Psoas muscle (tissue), 8 donors: ENCODE results near the gene PHF2. TPM values are rescaled to one million over a fixed set of nuclear protein-coding genes. Genes with fewer than 3 reads are reported as not detected.

Source experiments
- ATAC-seq, 4 donors: fragments of 200-7000 bp; cut with Tn5 transposase; one replicate each; pipeline ENCODE4 v1.9.1; 2020; ENCODE audit warnings: moderate library complexity in 3 of 4, mild to moderate bottlenecking in 2 of 4
- DNase-seq, 2 donors: peaks; one replicate each; pipeline ENCODE4 v3.0.0-alpha.2; 2020
- H3K27ac ChIP-seq: fragments of 200-600 bp; one replicate; pipeline ENCODE4 v1.8.0; 2022
- H3K27me3 ChIP-seq, 3 donors: fragments of 200-600 bp in 1 of 3; one replicate each; pipeline versions ENCODE4 v1.6.1 to v1.8.0; 2013 to 2022; ENCODE audit warnings: low read length in 2 of 3, mild to moderate bottlenecking in 2 of 3, moderate library complexity in 1 of 3; ENCODE audit not compliant: insufficient read depth in 3 of 3
- H3K36me3 ChIP-seq, 2 donors: fragments of 200-600 bp in 1 of 2; one replicate each; pipeline versions ENCODE4 v1.6.1 to v1.8.0; 2013 to 2022; ENCODE audit warnings: low read depth in 1 of 2, mild to moderate bottlenecking in 1 of 2, moderate library complexity in 1 of 2; ENCODE audit not compliant: insufficient read depth in 1 of 2
- H3K4me1 ChIP-seq: fragments of 200-600 bp; one replicate; pipeline ENCODE4 v1.8.0; 2022
- H3K4me3 ChIP-seq: fragments of 200-600 bp; one replicate; pipeline ENCODE4 v1.8.0; 2022; ENCODE audit warnings: mild to moderate bottlenecking
- H3K9me3 ChIP-seq: fragments of 200-600 bp; one replicate; pipeline ENCODE4 v1.8.0; 2022
- WGBS, 3 donors: extraction: QIAGEN DNeasy Blood & Tissue Kit; methylation state at CpG; one replicate each; pipeline versions ENCODE4 v1.1.6 to v1.1.7; 2013; 5-methylcytosine and 5-hydroxymethylcytosine counted together
- intact Hi-C, 2 donors: fragments of 100-400 bp; cut with DNase I; formaldehyde crosslinking; loops; one replicate each; pipeline versions ENCODE4 v1.11.0 to v1.14.2; 2022
- polyA plus RNA-seq, 3 donors: library from polyadenylated mRNA; stranded (reverse); fragments of 200-250 nt; gene quantifications; one replicate each; pipeline ENCODE4 v1.2.3, GENCODE V29; 2013
- total RNA-seq, 4 donors: library from RNA; stranded (reverse); fragmentation: NEBNext Ultra II Directional in 2 of 4; extraction: Animal tissue kit (Norgen Biotek cat#: 25700) in 2 of 4; gene quantifications; one replicate each; pipeline versions ENCODE4 v1.2.1 to v1.2.4, GENCODE V29; 2021 to 2023
- TF ChIP-seq, protein P1 (sequence below): fragments of 200-600 bp; IDR thresholded peaks from one replicate; pipeline ENCODE4 v1.8.0; 2022; ENCODE audit warnings: antibody characterized with exemption
- donor health status: healthy with polysubstance abuse.
- donor health status: DM: no; HTN: no; CAD: no; lungs with moderate emphysema.
- donor health status: Bipolar disorder and iron deficiency.
- donor health status: healthy.
- donor health status: DM: yes; HTN: yes; CAD: no.
- donor health status: DM: no; HTN: no; CAD: no.
- donor health status: DM: no; HTN: no; CAD: no.
- donor health status: DM: yes; HTN: yes; CAD: no.

Gene PHF2
- total and polyA plus RNA-seq, 7 donors: 9.3 to 26.6 (median 19.1) TPM

DNA sequence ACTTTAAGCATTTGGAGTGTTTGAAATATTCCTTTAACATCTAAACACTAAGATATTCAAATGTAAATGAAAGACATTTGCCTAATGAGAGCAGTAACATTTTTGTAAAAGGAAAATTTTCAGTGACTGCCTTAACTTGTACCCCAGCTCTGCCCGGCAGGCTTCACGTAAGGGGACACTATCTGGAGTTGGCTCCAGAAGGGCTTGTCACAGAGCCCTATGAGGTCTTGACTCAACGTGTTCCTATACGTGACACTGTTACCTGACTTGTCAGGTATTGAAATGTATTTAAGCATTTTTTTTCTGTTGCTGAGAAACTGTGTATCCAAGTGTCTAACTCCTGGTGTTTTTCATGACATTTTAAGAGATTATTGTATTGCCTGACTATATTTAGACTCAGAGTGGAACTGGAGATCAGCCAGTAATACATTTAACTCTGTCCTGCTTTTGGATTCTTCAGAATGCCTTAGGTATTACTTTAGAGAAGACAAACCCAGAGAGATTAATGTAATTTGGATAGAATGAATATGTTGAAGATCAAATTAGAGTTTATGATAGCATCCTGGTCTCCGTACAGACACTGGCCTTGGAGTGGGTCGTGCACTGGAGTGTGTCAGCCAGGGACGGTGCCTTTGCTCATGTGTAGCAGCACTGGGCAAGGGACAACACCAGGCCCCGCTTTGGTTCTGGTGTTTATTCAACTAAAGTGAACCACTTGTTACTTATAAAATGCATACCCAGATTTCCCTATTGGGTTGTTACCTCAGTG is 34.6 kb upstream of the PHF2 start:
- intact Hi-C loops: no loop called here
- 35 to 50% (median 35%) methylated on average over 8 of the region's 8 CpGs for WGBS, 3 donors
- Histone ChIP-seq H3K9me3 (no peaks in the 10 kb centered on the region), H3K4me3 (no peak overlapping the region), H3K36me3 (peaks cover 0 to 50% of the 10 kb centered on the region in 2 donors), H3K27ac (peak overlapping the region; percentile 61), H3K27me3 (no peaks in the 10 kb centered on the region), H3K4me1 (peaks cover 21% of the 10 kb centered on the region)
- TF ChIP-seq, protein P1, sequence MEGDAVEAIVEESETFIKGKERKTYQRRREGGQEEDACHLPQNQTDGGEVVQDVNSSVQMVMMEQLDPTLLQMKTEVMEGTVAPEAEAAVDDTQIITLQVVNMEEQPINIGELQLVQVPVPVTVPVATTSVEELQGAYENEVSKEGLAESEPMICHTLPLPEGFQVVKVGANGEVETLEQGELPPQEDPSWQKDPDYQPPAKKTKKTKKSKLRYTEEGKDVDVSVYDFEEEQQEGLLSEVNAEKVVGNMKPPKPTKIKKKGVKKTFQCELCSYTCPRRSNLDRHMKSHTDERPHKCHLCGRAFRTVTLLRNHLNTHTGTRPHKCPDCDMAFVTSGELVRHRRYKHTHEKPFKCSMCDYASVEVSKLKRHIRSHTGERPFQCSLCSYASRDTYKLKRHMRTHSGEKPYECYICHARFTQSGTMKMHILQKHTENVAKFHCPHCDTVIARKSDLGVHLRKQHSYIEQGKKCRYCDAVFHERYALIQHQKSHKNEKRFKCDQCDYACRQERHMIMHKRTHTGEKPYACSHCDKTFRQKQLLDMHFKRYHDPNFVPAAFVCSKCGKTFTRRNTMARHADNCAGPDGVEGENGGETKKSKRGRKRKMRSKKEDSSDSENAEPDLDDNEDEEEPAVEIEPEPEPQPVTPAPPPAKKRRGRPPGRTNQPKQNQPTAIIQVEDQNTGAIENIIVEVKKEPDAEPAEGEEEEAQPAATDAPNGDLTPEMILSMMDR: no peak
- ATAC-seq (peak in 2 of 4 donors; percentile 55 to 58), DNase-seq (no peak)

DNA sequence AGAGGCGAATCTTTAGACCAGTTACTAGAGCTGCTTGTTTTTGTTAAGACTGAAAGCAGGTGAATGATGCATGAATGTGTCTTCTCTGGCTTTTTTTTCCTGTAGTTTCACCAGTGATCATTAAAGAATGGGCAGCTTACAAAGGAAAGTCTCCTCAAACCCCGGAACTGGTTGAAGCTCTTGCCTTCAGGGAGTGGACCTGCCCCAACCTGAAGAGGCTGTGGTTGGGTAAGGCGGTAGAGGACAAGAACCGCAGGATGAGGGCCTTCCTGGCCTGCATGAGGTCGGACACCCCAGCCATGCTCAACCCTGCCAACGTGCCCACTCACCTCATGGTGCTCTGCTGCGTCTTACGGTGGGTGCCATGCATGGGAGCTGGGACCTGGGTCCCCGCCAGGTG is 33.3 kb upstream of the PHF2 start:
- no peaks in the 10 kb centered on the region for H3K9me3 ChIP-seq
- no peak overlapping the region for H3K27ac ChIP-seq
- TF ChIP-seq, protein P1: no peak
- peaks cover 19% of the 10 kb centered on the region for H3K4me1 ChIP-seq
- intact Hi-C loops: no loop called here
- H3K27me3 ChIP-seq: no peaks in the 10 kb centered on the region
- peaks cover 0 to 58% of the 10 kb centered on the region in 2 donors for H3K36me3 ChIP-seq
- H3K4me3 ChIP-seq: no peak overlapping the region
- 96 to 98% (median 97%) methylated on average over 9 of the region's 9 CpGs for WGBS, 3 donors
- ATAC-seq (no peak), DNase-seq (no peak)

DNA sequence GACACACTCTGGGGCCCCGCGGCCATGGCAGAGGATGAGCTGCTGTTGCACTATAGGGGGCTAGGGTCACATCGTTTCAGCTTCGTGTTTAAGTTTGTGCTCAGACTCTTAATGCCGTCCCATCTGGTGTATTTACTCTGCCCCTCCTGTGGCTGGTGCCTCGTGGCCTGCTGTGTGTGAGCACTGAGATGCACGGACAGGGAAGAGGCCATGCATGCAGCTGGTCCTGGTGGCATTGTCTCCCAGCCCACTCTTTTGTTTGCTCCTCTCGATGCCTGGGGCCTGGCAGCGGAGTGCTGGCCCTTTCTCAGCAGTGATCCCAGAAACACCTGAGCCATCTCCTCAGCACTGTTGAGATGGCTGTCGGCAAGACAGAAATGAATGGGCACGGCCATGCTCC is 30.0 kb upstream of the PHF2 start:
- DNase-seq (no peak), ATAC-seq (no peak)
- Histone ChIP-seq H3K36me3 (peaks cover 0 to 64% of the 10 kb centered on the region in 2 donors), H3K27me3 (no peaks in the 10 kb centered on the region), H3K4me1 (peaks cover 28% of the 10 kb centered on the region), H3K9me3 (no peaks in the 10 kb centered on the region), H3K4me3 (no peak overlapping the region), H3K27ac (no peak overlapping the region)
- TF ChIP-seq, protein P1: no peak
- intact Hi-C loops: no loop called here
- WGBS, 3 donors: 94 to 98% (median 96%) methylated on average over 11 of the region's 11 CpGs

DNA sequence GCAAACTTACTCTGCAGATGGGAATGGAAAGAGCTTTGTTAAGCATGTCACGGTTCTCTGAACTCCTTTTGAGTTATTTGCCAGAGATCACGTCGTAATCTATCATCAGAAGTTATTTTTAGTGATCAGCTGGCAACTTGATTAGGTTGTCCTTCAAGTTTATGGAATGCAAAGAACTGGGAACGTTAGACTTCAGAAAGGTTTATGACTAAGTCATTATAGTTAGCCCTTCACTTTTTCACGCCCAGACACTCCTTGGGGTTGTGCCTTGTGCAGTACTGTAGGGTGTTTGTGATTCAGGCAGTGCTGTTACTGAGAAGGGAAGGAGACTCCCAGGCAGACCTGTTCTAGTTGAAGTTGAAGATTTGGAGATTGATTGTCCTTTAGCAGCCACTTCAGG is 26.8 kb upstream of the PHF2 start:
- DNase-seq: no peak
- Histone ChIP-seq H3K4me3 (no peak overlapping the region), H3K9me3 (no peaks in the 10 kb centered on the region), H3K36me3 (peaks cover 2 to 71% of the 10 kb centered on the region in 2 donors), H3K27ac (peak overlapping the region; percentile 72), H3K27me3 (no peaks in the 10 kb centered on the region), H3K4me1 (peaks cover 14% of the 10 kb centered on the region)
- intact Hi-C loops: no loop called here
- 22 to 32% (median 27%) methylated on average over 5 of the region's 5 CpGs for WGBS, 3 donors
- TF ChIP-seq, protein P1: no peak
- peak; percentile 91 to 96 (median 92) for ATAC-seq
